CD4-positive, alpha-beta memory T cell (primary cell): ENCODE data around the gene FOCAD. TPM values are rescaled to one million over a fixed set of nuclear protein-coding genes. Genes with fewer than 3 reads are reported as not detected.

Experiments
- CTCF ChIA-PET: fragments of 350-600 bp; sonication (Branson Sonifier 250); formaldehyde crosslinking; loops from one replicate; lab custom pipeline; 2021; ENCODE audit warnings: inconsistent platforms; ENCODE audit not compliant: partially characterized antibody; lab: Charles Lee
- POLR2A ChIA-PET: fragments of 350-600 bp; sonication (Branson Sonifier 250); formaldehyde crosslinking; loops from one replicate; lab custom pipeline; 2021; ENCODE audit not compliant: partially characterized antibody; lab: Charles Lee
- DNase-seq, 5 donors: peaks; one replicate each; pipeline versions ENCODE4 v3.0.0 to v3.0.0-alpha.2; 2020 to 2022; ENCODE audit warnings: mixed read lengths in 1 of 5
- H3K27ac ChIP-seq: one replicate; pipeline ENCODE4 v1.7.0; 2013; ENCODE audit warnings: low read depth, low read length
- H3K27me3 ChIP-seq: 2 replicates; pipeline ENCODE4 v1.7.0; 2013; ENCODE audit warnings: mild to moderate bottlenecking, low read length, moderate library complexity; ENCODE audit not compliant: insufficient read depth
- H3K36me3 ChIP-seq: 2 replicates; pipeline ENCODE4 v1.7.0; 2013; ENCODE audit warnings: mild to moderate bottlenecking, low read length, moderate library complexity; ENCODE audit not compliant: insufficient read depth
- H3K4me1 ChIP-seq: 2 replicates; pipeline ENCODE4 v1.7.0; 2013; ENCODE audit warnings: mild to moderate bottlenecking, low read length, moderate library complexity; ENCODE audit not compliant: insufficient read depth
- H3K4me3 ChIP-seq, 2 donors: one replicate each; pipeline ENCODE4 v1.7.0; 2013; ENCODE audit warnings: low read length in 2 of 2, mild to moderate bottlenecking in 1 of 2
- H3K9me3 ChIP-seq, 2 donors: one replicate each; pipeline ENCODE4 v1.7.0; 2013; ENCODE audit warnings: low read length in 2 of 2, control low read depth in 1 of 2; ENCODE audit not compliant: control insufficient read depth in 1 of 2
- H3K27ac Mint-ChIP-seq, 7 donors: one replicate each; pipeline ENCODE4 v1.8.0; 2020 to 2021; ENCODE audit warnings: mixed read lengths in 7 of 7, mild to moderate bottlenecking in 6 of 7, inconsistent platforms in 3 of 7, moderate library complexity in 3 of 7
- H3K27me3 Mint-ChIP-seq, 2 donors: one replicate each; pipeline ENCODE4 v1.8.0; 2020 to 2021; ENCODE audit warnings: mixed read lengths in 2 of 2
- H3K36me3 Mint-ChIP-seq, 2 donors: one replicate each; pipeline ENCODE4 v1.8.0; 2020 to 2021; ENCODE audit warnings: mixed read lengths in 2 of 2, inconsistent platforms in 1 of 2, mild to moderate bottlenecking in 1 of 2
- H3K4me1 Mint-ChIP-seq, 4 donors: one replicate each; pipeline ENCODE4 v1.8.0; 2020 to 2021; ENCODE audit warnings: mixed read lengths in 4 of 4, mild to moderate bottlenecking in 1 of 4
- H3K4me3 Mint-ChIP-seq, 8 donors: one replicate each; pipeline ENCODE4 v1.8.0; 2020 to 2021; ENCODE audit warnings: mixed read lengths in 8 of 8, mild to moderate bottlenecking in 7 of 8, moderate library complexity in 6 of 8, inconsistent platforms in 3 of 8
- H3K9me3 Mint-ChIP-seq, 8 donors: one replicate each; pipeline ENCODE4 v1.8.0; 2020 to 2021; ENCODE audit warnings: mixed read lengths in 8 of 8, mild to moderate bottlenecking in 5 of 8, inconsistent platforms in 3 of 8, moderate library complexity in 1 of 8
- intact Hi-C: fragments of 100-400 bp; cut with micrococcal nuclease; formaldehyde crosslinking; loops from one replicate; pipeline ENCODE4 v1.15.1; 2023
- polyA plus RNA-seq, 2 donors: library from polyadenylated mRNA; unstranded; fragments of 300-500 nt; fragmentation: Illumina TruSeq; gene quantifications; one replicate each; pipeline ENCODE4 v1.2.3, GENCODE V29; 2021
- total RNA-seq, 2 experiments: library from RNA; stranded (reverse); gene quantifications; one replicate each; pipeline ENCODE4 v1.2.3, GENCODE V29; 2021

Gene FOCAD
- total and polyA plus RNA-seq, 4 experiments from 2014 or later = 12.4 to 20.6 (median 17.5) TPM

- Histone ChIP-seq H3K4me1 (no peaks in the 10 kb centered on the region), H3K27ac (no peak overlapping the region), H3K4me3 (no peak overlapping the region), H3K9me3 (no peaks in the 10 kb centered on the region), H3K27me3 (no peaks in the 10 kb centered on the region), H3K36me3 (no peaks in the 10 kb centered on the region)
- peaks cover 34 to 37% of the 10 kb centered on the region in 2 donors for H3K36me3 Mint-ChIP-seq
- ChIA-PET CTCF (no interaction called here), POLR2A (no interaction called here)
- no peak overlapping the region for H3K4me3 Mint-ChIP-seq
- H3K4me1 Mint-ChIP-seq = no peaks in the 10 kb centered on the region
- no peaks in the 10 kb centered on the region for H3K27me3 Mint-ChIP-seq
- no peak overlapping the region for H3K27ac Mint-ChIP-seq
- DNase-seq = no peak
- peaks cover 0 to 6% (median 0%) of the 10 kb centered on the region in 8 donors for H3K9me3 Mint-ChIP-seq
- intact Hi-C loops = no loop called here
Measured at GRCh38 chr9:20790721-20791120, 106.7 kb downstream of the FOCAD start.

DNA sequence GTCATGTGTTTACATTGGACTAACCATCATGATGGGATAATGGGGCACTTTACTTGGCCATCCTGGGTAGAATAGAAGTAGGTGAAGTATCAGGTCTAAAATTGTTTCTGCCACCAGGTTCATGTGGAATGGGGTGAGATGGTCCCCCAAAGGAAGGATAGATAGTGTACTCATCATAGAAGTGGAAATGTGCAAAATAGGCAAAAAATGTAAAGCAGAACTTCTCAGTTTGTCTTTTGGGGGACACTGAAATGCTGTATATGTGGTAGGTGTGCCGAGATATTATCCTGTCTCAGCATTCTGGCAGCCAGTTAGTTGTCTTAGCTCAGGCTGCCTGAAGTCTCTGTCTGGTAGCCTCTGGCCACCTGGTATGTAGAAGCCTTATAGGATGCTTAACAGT lies 107.6 kb downstream of the FOCAD start:
- Histone ChIP-seq H3K36me3 (no peaks in the 10 kb centered on the region), H3K27me3 (no peaks in the 10 kb centered on the region), H3K27ac (no peak overlapping the region), H3K4me1 (no peaks in the 10 kb centered on the region), H3K9me3 (no peaks in the 10 kb centered on the region), H3K4me3 (no peak overlapping the region)
- CTCF ChIA-PET = no interaction called here
- H3K27me3 Mint-ChIP-seq = no peaks in the 10 kb centered on the region
- no peak overlapping the region for H3K27ac Mint-ChIP-seq
- intact Hi-C loops = no loop called here
- H3K9me3 Mint-ChIP-seq = peaks cover 0 to 6% (median 0%) of the 10 kb centered on the region in 8 donors
- H3K4me3 Mint-ChIP-seq = no peak overlapping the region
- H3K36me3 Mint-ChIP-seq = peaks cover 34 to 35% of the 10 kb centered on the region in 2 donors
- H3K4me1 Mint-ChIP-seq = no peaks in the 10 kb centered on the region
- no peak for DNase-seq
- POLR2A ChIA-PET = no interaction called here

DNA sequence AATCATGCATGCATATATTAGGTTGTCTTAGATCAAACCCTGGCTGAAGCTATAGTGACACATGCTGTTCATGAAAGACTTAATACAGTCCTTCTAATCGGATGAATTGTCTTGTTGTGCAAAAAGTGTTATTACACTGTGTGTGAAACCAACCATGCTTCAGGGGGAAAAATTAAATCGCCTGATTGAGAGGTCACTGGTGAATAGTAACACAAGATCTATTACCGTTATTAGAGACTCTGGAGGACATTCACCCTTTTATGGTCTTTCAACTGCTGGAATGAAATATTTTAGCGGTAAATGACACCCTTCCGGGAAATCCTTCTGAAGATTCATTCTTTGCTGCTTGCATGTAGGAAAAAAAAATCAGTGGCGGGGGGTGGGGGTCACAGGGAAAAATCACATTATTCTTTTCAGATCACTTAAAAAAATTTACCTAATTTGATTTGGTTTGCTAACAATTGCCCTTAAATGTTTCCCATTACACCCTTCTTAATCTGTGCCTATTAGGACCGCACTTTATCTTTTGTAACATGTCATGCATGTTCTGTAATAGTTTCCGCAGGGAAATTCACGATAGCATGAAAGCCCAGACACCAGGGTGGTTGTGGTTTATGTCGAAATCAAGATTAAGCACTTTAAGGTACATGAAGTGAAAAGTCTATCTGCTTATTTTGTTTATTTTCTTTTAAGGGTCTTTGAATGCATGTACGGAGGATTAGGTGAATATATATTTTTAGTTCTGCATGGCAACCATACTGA lies 120.6 kb downstream of the FOCAD start:
- POLR2A ChIA-PET = no interaction called here

DNA sequence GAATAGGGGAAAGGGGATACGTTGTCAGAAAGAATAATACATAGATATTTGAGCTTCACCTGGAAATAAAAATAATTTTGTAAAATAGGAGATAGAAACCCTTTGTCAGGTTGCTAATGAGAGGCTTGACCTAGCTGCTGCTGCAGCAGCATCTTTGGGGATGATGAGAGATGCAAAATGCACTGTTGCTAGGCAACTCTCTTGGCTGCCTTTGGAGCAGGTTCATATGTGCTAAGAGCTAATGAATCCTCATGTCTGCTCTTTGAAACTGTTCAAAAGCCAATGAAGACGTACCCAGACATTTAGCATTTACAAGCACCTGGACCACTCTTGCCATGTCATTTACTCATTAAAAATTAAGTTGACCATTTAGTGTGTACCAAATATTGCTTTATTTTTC lies 121.7 kb downstream of the FOCAD start:
- Histone ChIP-seq H3K36me3 (no peaks in the 10 kb centered on the region), H3K4me1 (no peaks in the 10 kb centered on the region), H3K27me3 (no peaks in the 10 kb centered on the region), H3K4me3 (no peak overlapping the region), H3K9me3 (no peaks in the 10 kb centered on the region), H3K27ac (no peak overlapping the region)
- Mint-ChIP-seq H3K36me3 (no peaks in the 10 kb centered on the region), H3K27me3 (no peaks in the 10 kb centered on the region), H3K4me1 (peaks cover 0 to 3% (median 0%) of the 10 kb centered on the region in 4 donors), H3K27ac (peak overlapping the region in 1 of 7 donors; percentile 48), H3K4me3 (no peak overlapping the region), H3K9me3 (no peaks in the 10 kb centered on the region)
- ChIA-PET POLR2A (no interaction called here), CTCF (no interaction called here)
- intact Hi-C loops = no loop called here
- DNase-seq = no peak

More for the DNA sequence above, 120.6 kb downstream of the FOCAD start:
- no peaks in the 10 kb centered on the region for H3K36me3 Mint-ChIP-seq
- no peak overlapping the region for H3K4me3 Mint-ChIP-seq
- H3K27ac Mint-ChIP-seq = no peak overlapping the region
- Histone ChIP-seq H3K27ac (no peak overlapping the region), H3K27me3 (no peaks in the 10 kb centered on the region), H3K4me1 (no peaks in the 10 kb centered on the region), H3K4me3 (no peak overlapping the region), H3K36me3 (no peaks in the 10 kb centered on the region), H3K9me3 (no peaks in the 10 kb centered on the region)
- H3K27me3 Mint-ChIP-seq = no peaks in the 10 kb centered on the region
- no peaks in the 10 kb centered on the region for H3K9me3 Mint-ChIP-seq
- peaks cover 0 to 3% (median 0%) of the 10 kb centered on the region in 4 donors for H3K4me1 Mint-ChIP-seq
- intact Hi-C loops = no loop called here
- DNase-seq = no peak
- CTCF ChIA-PET = no interaction called here

DNA sequence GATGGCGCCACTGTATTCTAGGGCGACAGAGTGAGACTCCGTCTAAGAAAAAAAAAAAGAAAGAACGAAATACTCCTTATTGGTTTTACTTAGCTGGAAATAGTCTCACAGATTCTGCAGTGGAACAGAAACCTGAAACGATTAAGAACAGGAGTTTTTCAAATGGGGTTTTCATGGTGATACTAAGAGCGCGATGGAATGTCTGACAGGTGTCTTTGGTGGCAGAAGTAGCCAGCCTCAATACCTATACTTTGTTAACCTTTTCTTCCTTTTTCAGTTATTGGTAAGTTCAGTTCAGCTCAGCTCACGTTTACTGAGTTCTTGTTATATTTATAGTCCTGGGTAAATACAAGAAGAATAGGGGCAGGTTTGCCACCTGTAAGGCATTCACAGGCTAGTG lies 123.9 kb downstream of the FOCAD start:
- Histone ChIP-seq H3K4me1 (no peaks in the 10 kb centered on the region), H3K4me3 (no peak overlapping the region), H3K9me3 (no peaks in the 10 kb centered on the region), H3K27ac (no peak overlapping the region), H3K27me3 (no peaks in the 10 kb centered on the region), H3K36me3 (no peaks in the 10 kb centered on the region)
- Mint-ChIP-seq H3K4me1 (peaks cover 0 to 3% (median 0%) of the 10 kb centered on the region in 4 donors), H3K36me3 (no peaks in the 10 kb centered on the region), H3K9me3 (no peaks in the 10 kb centered on the region), H3K4me3 (no peak overlapping the region), H3K27me3 (no peaks in the 10 kb centered on the region), H3K27ac (no peak overlapping the region)
- POLR2A ChIA-PET = no interaction called here
- intact Hi-C loops = no loop called here
- CTCF ChIA-PET = no interaction called here
- DNase-seq = no peak

DNA sequence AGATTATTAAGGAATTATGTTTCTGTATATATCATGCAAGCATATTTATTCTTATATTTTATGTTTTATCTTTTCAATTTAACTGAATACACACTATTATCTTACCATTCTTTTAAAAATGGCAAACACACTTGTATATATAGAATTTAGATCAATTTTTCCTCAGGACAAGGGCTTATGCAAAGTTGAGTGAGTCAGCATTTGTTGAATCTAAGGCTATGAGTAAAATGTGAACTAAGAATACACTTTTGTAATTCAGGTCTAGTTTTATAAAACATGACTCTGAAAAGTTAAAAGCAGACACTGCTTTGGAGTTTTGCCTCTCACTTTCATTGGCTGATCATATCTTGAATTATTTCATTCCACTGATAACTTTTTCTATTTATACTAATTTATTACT lies 127.8 kb downstream of the FOCAD start:
- H3K4me1 ChIP-seq = no peaks in the 10 kb centered on the region
- no peak overlapping the region for H3K27ac Mint-ChIP-seq
- H3K36me3 ChIP-seq = no peaks in the 10 kb centered on the region
- no peak for DNase-seq
- intact Hi-C loops = no loop called here
- no peak overlapping the region for H3K4me3 Mint-ChIP-seq
- peaks cover 0 to 5% of the 10 kb centered on the region in 2 donors for H3K36me3 Mint-ChIP-seq
- CTCF ChIA-PET = no interaction called here
- no peaks in the 10 kb centered on the region for H3K27me3 ChIP-seq
- no peak overlapping the region for H3K27ac ChIP-seq
- H3K4me1 Mint-ChIP-seq = peaks cover 0 to 3% (median 0%) of the 10 kb centered on the region in 4 donors
- H3K4me3 ChIP-seq = no peak overlapping the region
- H3K9me3 ChIP-seq = no peaks in the 10 kb centered on the region
- POLR2A ChIA-PET = no interaction called here
- no peaks in the 10 kb centered on the region for H3K9me3 Mint-ChIP-seq
- no peaks in the 10 kb centered on the region for H3K27me3 Mint-ChIP-seq

- Histone ChIP-seq H3K27me3 (no peaks in the 10 kb centered on the region), H3K9me3 (no peaks in the 10 kb centered on the region), H3K4me1 (no peaks in the 10 kb centered on the region), H3K4me3 (no peak overlapping the region), H3K27ac (no peak overlapping the region), H3K36me3 (no peaks in the 10 kb centered on the region)
- ChIA-PET CTCF (no interaction called here), POLR2A (no interaction called here)
- intact Hi-C loops = no loop called here
- Mint-ChIP-seq H3K27me3 (no peaks in the 10 kb centered on the region), H3K4me3 (no peak overlapping the region), H3K27ac (no peak overlapping the region), H3K36me3 (peaks cover 3 to 18% of the 10 kb centered on the region in 2 donors), H3K4me1 (no peaks in the 10 kb centered on the region), H3K9me3 (no peaks in the 10 kb centered on the region)
- no peak for DNase-seq
Measured at GRCh38 chr9:20815923-20816703, 132.1 kb downstream of the FOCAD start.
